H1 (cell line): ENCODE data around the gene PET100. TPM values are rescaled to one million over a fixed set of nuclear protein-coding genes. Genes with fewer than 3 reads are reported as not detected.

Source experiments
- BACH1 ChIP-seq: IDR thresholded peaks from 2 replicates; pipeline ENCODE4 v1.6.1; 2012; ENCODE audit warnings: low read length, improper control_type of control experiment
- BRCA1 ChIP-seq: IDR thresholded peaks from 2 replicates; pipeline ENCODE4 v1.6.1; 2012; ENCODE audit warnings: low read depth, low read length, improper control_type of control experiment
- CBX5 ChIP-seq: fragments of 300-800, 300-1000 bp; sonication (generic); IDR thresholded peaks from 2 replicates; pipeline ENCODE4 v1.7.1; 2016; ENCODE audit warnings: antibody characterized with exemption, low read length, low read depth
- CEBPB ChIP-seq: IDR thresholded peaks from 2 replicates; pipeline ENCODE4 v1.6.1; 2012; ENCODE audit warnings: low read depth, low read length
- CTBP2 ChIP-seq: IDR thresholded peaks from 2 replicates; pipeline ENCODE4 v1.7.0; 2011; ENCODE audit warnings: borderline replicate concordance, mild to moderate bottlenecking, moderate library complexity, mixed read lengths, low read length; ENCODE audit not compliant: insufficient read depth, insufficient read length
- FOSL1 ChIP-seq: IDR thresholded peaks from 2 replicates; pipeline ENCODE4 v1.6.1; 2011; ENCODE audit warnings: mild to moderate bottlenecking, low read depth, low read length, moderate library complexity; ENCODE audit not compliant: insufficient read depth
- GABPA ChIP-seq: IDR thresholded peaks from 2 replicates; pipeline ENCODE4 v1.6.1; 2011; ENCODE audit warnings: mild to moderate bottlenecking, low read length, moderate library complexity, borderline replicate concordance; ENCODE audit not compliant: insufficient read depth
- GTF2F1 ChIP-seq: IDR thresholded peaks from 2 replicates; pipeline ENCODE4 v1.6.1; 2012; ENCODE audit warnings: low read depth, low read length, improper control_type of control experiment, borderline replicate concordance
- JUN ChIP-seq: IDR thresholded peaks from 2 replicates; pipeline ENCODE4 v1.6.1; 2011; ENCODE audit warnings: low read depth, mild to moderate bottlenecking, improper control_type of control experiment, low read length
- PHF8 ChIP-seq: fragments of 200-600 bp; sonication (generic); conservative IDR thresholded peaks from 2 replicates; pipeline ENCODE4 v1.7.1; 2012; ENCODE audit warnings: low read depth, mild to moderate bottlenecking, inconsistent platforms, low read length, moderate library complexity
- POLR2AphosphoS5 ChIP-seq: IDR thresholded peaks from 2 replicates; pipeline ENCODE4 v1.6.1; 2011; ENCODE audit warnings: low read depth, low read length
- RAD21 ChIP-seq, 2 experiments: IDR thresholded peaks in 1 of 2; conservative IDR thresholded peaks in 1 of 2; 2 replicates each; pipeline ENCODE4 v1.6.1; 2011; ENCODE audit warnings: low read depth in 2 of 2, low read length in 2 of 2, improper control_type of control experiment in 1 of 2, inconsistent platforms in 1 of 2, mild to moderate bottlenecking in 1 of 2, moderate library complexity in 1 of 2
- RFX5 ChIP-seq: IDR thresholded peaks from 2 replicates; pipeline ENCODE4 v1.6.1; 2011; ENCODE audit warnings: low read depth, low read length, improper control_type of control experiment, borderline replicate concordance
- SIRT6 ChIP-seq: IDR thresholded peaks from one replicate; pipeline ENCODE4 v1.7.1; 2012; ENCODE audit warnings: low read length, inconsistent platforms
- SP2 ChIP-seq: IDR thresholded peaks from 2 replicates; pipeline ENCODE4 v1.6.1; 2012; ENCODE audit warnings: mild to moderate bottlenecking, low read length, inconsistent platforms
- SUZ12 ChIP-seq: fragments of 200-600 bp; sonication (generic); IDR thresholded peaks from 2 replicates; pipeline ENCODE4 v1.6.1; 2012; ENCODE audit warnings: mild to moderate bottlenecking, inconsistent platforms, low read length, moderate library complexity, mixed read lengths
- TAF7 ChIP-seq: optimal IDR thresholded peaks from 2 replicates; pipeline ENCODE3; 2011; ENCODE audit warnings: low read depth, mild to moderate bottlenecking, inconsistent platforms, low read length, moderate library complexity, borderline replicate concordance
- YY1 ChIP-seq: IDR thresholded peaks from 2 replicates; pipeline ENCODE4 v1.6.1; 2011; ENCODE audit warnings: low read depth, mild to moderate bottlenecking, low read length
- ZNF274 ChIP-seq: IDR thresholded peaks from 2 replicates; pipeline ENCODE4 v1.7.0; 2012; ENCODE audit warnings: low read length, borderline replicate concordance; ENCODE audit errors: extremely low read depth
- polyA plus RNA-seq, 7 experiments: library from polyadenylated mRNA; depleted of rRNA in 3 of 7; stranded (reverse) in 5 of 7; unstranded in 2 of 7; fragments of >200 nt in 5 of 7; fragments of 200-250 nt in 2 of 7; gene quantifications; 1 replicate in 5 of 7; 2 replicates in 1 of 7; 4 replicates in 1 of 7; pipeline versions ENCODE4 v1.2.1 to v1.2.3, GENCODE V29; 2011 to 2013; ENCODE audit warnings: missing spikeins in 2 of 7, mixed read lengths in 2 of 7
- total RNA-seq: library from RNA; stranded (reverse); fragmentation: NEBNext Ultra II Directional; extraction: Animal tissue kit (Norgen Biotek cat#: 25700); gene quantifications from 2 replicates; pipeline ENCODE4 v1.2.1, GENCODE V29; 2021
- TF ChIP-seq, protein P1 (sequence below): IDR thresholded peaks from 2 replicates; pipeline ENCODE4 v1.6.1; 2012; ENCODE audit warnings: inconsistent platforms
- TF ChIP-seq, protein P2 (sequence below): IDR thresholded peaks from 2 replicates; pipeline ENCODE4 v1.6.1; 2011; ENCODE audit warnings: low read depth, mild to moderate bottlenecking, low read length; ENCODE audit not compliant: insufficient read depth
- TF ChIP-seq, protein P3 (sequence below): IDR thresholded peaks from 2 replicates; pipeline ENCODE4 v1.6.1; 2012; ENCODE audit warnings: low read length, inconsistent platforms

Gene PET100
- total and polyA plus RNA-seq, 2 of the 8 experiments (the other 6 are each of a cell fraction or from before 2014, with no cell fraction given): 80.8 to 105 TPM

DNA sequence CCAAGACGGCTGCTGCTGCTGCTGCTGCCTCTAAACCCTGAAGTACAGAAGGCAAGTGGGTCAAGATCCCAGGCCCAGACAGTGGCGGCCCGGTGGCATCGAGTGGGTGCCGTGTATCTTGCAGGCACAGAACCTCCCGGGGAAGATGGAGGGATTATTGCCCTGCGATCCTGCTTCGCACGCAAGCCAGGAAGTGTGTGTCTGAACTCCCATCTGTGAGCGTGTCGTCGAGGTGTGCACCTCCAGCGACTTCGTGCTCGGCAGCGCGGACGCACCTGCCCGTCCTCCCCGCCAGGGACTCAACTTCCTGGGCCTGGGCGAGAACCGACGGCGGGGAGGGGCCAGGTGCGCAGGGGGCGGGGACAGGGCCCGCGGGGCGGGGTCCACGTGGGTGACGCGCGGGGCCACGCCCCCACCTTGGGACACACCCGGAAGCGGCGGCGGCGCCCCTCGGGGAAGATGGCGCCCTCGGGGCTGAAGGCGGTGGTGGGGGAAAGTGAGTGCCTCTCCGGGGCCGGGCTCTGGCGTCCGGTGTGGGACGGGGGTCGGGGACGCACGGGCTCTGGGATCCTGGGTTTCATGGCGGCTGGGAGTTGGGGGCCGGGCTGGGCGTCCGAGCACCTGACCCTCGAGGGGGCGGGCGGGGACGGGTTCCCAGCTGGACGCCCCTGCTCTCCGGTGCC is 7.2 kb downstream of the PET100 start, which contains the start of gene STXBP2 (continued):
- no peak for TF ChIP-seq GABPA
- TF ChIP-seq JUN: no peak
- TF ChIP-seq, protein P1, sequence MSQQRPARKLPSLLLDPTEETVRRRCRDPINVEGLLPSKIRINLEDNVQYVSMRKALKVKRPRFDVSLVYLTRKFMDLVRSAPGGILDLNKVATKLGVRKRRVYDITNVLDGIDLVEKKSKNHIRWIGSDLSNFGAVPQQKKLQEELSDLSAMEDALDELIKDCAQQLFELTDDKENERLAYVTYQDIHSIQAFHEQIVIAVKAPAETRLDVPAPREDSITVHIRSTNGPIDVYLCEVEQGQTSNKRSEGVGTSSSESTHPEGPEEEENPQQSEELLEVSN: peak; percentile 99
- TF ChIP-seq BACH1: no peak
- no peak for TF ChIP-seq ZNF274
- no peak for TF ChIP-seq SUZ12
- peak in 1 of 2 experiments; percentile 16; a peak in 1 of 4 replicates for TF ChIP-seq RAD21 (IDR thresholded peaks at IDR 0.05 in 1 of 2, conservative IDR thresholded peaks at IDR 0.05 in 1 of 2; ENCODE audit: low read depth in 2 of 2, low read length in 2 of 2)
- peak; percentile 84 for TF ChIP-seq PHF8
- TF ChIP-seq CEBPB: 0 out of 2 replicates have a peak, but pooled peaks have one; percentile 11
- TF ChIP-seq, protein P2, sequence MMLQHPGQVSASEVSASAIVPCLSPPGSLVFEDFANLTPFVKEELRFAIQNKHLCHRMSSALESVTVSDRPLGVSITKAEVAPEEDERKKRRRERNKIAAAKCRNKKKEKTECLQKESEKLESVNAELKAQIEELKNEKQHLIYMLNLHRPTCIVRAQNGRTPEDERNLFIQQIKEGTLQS: no peak
- peak; percentile 58 for TF ChIP-seq POLR2AphosphoS5
- TF ChIP-seq, protein P3, sequence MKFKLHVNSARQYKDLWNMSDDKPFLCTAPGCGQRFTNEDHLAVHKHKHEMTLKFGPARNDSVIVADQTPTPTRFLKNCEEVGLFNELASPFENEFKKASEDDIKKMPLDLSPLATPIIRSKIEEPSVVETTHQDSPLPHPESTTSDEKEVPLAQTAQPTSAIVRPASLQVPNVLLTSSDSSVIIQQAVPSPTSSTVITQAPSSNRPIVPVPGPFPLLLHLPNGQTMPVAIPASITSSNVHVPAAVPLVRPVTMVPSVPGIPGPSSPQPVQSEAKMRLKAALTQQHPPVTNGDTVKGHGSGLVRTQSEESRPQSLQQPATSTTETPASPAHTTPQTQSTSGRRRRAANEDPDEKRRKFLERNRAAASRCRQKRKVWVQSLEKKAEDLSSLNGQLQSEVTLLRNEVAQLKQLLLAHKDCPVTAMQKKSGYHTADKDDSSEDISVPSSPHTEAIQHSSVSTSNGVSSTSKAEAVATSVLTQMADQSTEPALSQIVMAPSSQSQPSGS: no peak
- no peak for TF ChIP-seq BRCA1
- TF ChIP-seq SP2: no peak
- no peak for TF ChIP-seq CTBP2
- no peak for TF ChIP-seq FOSL1
- TF ChIP-seq CBX5: no peak
- TF ChIP-seq GTF2F1: no peak
- TF ChIP-seq RFX5: no peak
- peak; percentile 90 for TF ChIP-seq YY1
- TF ChIP-seq SIRT6: no peak
- TF ChIP-seq TAF7: peak; percentile 69
